Measurements from ENCODE around the gene PHKG2.

The PHKG2 gene

GRCh38 chr16:30724641-30725417 lies 23.4 kb upstream of the PHKG2 start:
- H3K9me3 ChIP-seq (ENCODE audit: control insufficient read depth, low read length) = no peaks in the 10 kb centered on the region
- H3K36me3 ChIP-seq (ENCODE audit: control insufficient read depth, insufficient read depth, low read length) = no peaks in the 10 kb centered on the region
- no peak overlapping the region for H2AFZ ChIP-seq
- no peak overlapping the region for H3K9ac ChIP-seq
- H3K4me2 ChIP-seq (ENCODE audit: low read length) = no peak overlapping the region
- peaks cover 14% of the 10 kb centered on the region for H3K79me2 ChIP-seq
- no peaks in the 10 kb centered on the region for H3K4me1 ChIP-seq
- H3K27ac ChIP-seq = no peak overlapping the region
- no peak for TF ChIP-seq CTCF (IDR thresholded peaks at IDR 0.05)
- H3K4me3 ChIP-seq (ENCODE audit: low read depth, low read length) = no peak overlapping the region
- H3K27me3 ChIP-seq (ENCODE audit: control insufficient read depth, insufficient read depth, low read length) = no peaks in the 10 kb centered on the region

- peaks cover 16% of the 10 kb centered on the region for H3K79me2 ChIP-seq
- H3K27me3 ChIP-seq (ENCODE audit: control insufficient read depth, insufficient read depth, low read length) = no peaks in the 10 kb centered on the region
- no peaks in the 10 kb centered on the region for H3K4me1 ChIP-seq
- H3K4me2 ChIP-seq (ENCODE audit: low read length) = no peak overlapping the region
- no peak overlapping the region for H3K4me3 ChIP-seq (ENCODE audit: low read depth, low read length)
- H3K9ac ChIP-seq = no peak overlapping the region
- no peak overlapping the region for H2AFZ ChIP-seq
- H3K9me3 ChIP-seq (ENCODE audit: control insufficient read depth, low read length) = no peaks in the 10 kb centered on the region
- TF ChIP-seq CTCF (IDR thresholded peaks at IDR 0.05) = no peak
- no peak overlapping the region for H3K27ac ChIP-seq
- H3K36me3 ChIP-seq (ENCODE audit: control insufficient read depth, insufficient read depth, low read length) = no peaks in the 10 kb centered on the region
Observed at GRCh38 chr16:30725418-30725792, 22.8 kb upstream of the PHKG2 start.

- no peak overlapping the region for H2AFZ ChIP-seq
- H3K79me2 ChIP-seq = peaks cover 3% of the 10 kb centered on the region
- no peaks in the 10 kb centered on the region for H3K36me3 ChIP-seq (ENCODE audit: control insufficient read depth, insufficient read depth, low read length)
- no peaks in the 10 kb centered on the region for H3K4me1 ChIP-seq
- no peaks in the 10 kb centered on the region for H3K27me3 ChIP-seq (ENCODE audit: control insufficient read depth, insufficient read depth, low read length)
- no peak overlapping the region for H3K9ac ChIP-seq
- H3K27ac ChIP-seq = no peak overlapping the region
- H3K9me3 ChIP-seq (ENCODE audit: control insufficient read depth, low read length) = no peaks in the 10 kb centered on the region
- TF ChIP-seq CTCF (IDR thresholded peaks at IDR 0.05) = no peak
- H3K4me3 ChIP-seq (ENCODE audit: low read depth, low read length) = no peak overlapping the region
- no peak overlapping the region for H3K4me2 ChIP-seq (ENCODE audit: low read length)
Observed at GRCh38 chr16:30728321-30728720, 19.9 kb upstream of the PHKG2 start.

- Histone ChIP-seq H3K9ac (no peak overlapping the region), H3K36me3 (ENCODE audit: control insufficient read depth, insufficient read depth, low read length) (no peaks in the 10 kb centered on the region)
- TF ChIP-seq CTCF (IDR thresholded peaks at IDR 0.05) = no peak
Observed at GRCh38 chr16:30728899-30729672, 19.1 kb upstream of the PHKG2 start.

More at GRCh38 chr16:30728899-30729672, 19.1 kb upstream of the PHKG2 start:
- no peak overlapping the region for H3K4me2 ChIP-seq (ENCODE audit: low read length)
- peaks cover 3% of the 10 kb centered on the region for H3K79me2 ChIP-seq
- no peak overlapping the region for H3K4me3 ChIP-seq (ENCODE audit: low read depth, low read length)
- H3K27ac ChIP-seq = no peak overlapping the region
- no peaks in the 10 kb centered on the region for H3K9me3 ChIP-seq (ENCODE audit: control insufficient read depth, low read length)
- no peaks in the 10 kb centered on the region for H3K4me1 ChIP-seq
- H3K27me3 ChIP-seq (ENCODE audit: control insufficient read depth, insufficient read depth, low read length) = no peaks in the 10 kb centered on the region
- H2AFZ ChIP-seq = no peak overlapping the region
